Colonic mucosa (tissue), 4 donors: ENCODE results near the gene DND1. TPM values are rescaled to one million over a fixed set of nuclear protein-coding genes. Genes with fewer than 3 reads are reported as not detected.
"Not testable (repeated sequence)": the region's sequence is repeated elsewhere in the genome, so short reads cannot be mapped to it uniquely, and the experiment has no call there.

Experiments
- DNase-seq: peaks from one replicate; pipeline ENCODE4 v3.0.0-alpha.2; 2020
- H3K27ac ChIP-seq: fragments of 200-600 bp; one replicate; pipeline ENCODE4 v1.8.0; 2021
- H3K27me3 ChIP-seq: fragments of 200-600 bp; one replicate; pipeline ENCODE4 v1.8.0; 2021
- H3K36me3 ChIP-seq: fragments of 200-600 bp; one replicate; pipeline ENCODE4 v1.8.0; 2021
- H3K4me1 ChIP-seq: fragments of 200-600 bp; one replicate; pipeline ENCODE4 v1.8.0; 2021; ENCODE audit warnings: mild to moderate bottlenecking
- H3K4me3 ChIP-seq: fragments of 200-600 bp; one replicate; pipeline ENCODE4 v1.8.0; 2021
- H3K9ac ChIP-seq, 2 donors: one replicate each; pipeline ENCODE4 v1.7.0; 2013; ENCODE audit warnings: control low read depth in 2 of 2, low read depth in 2 of 2, low read length in 2 of 2
- H3K9me3 ChIP-seq: fragments of 200-600 bp; one replicate; pipeline ENCODE4 v1.8.0; 2021
- CTCF ChIP-seq: fragments of 200-600 bp; IDR thresholded peaks from one replicate; pipeline ENCODE4 v1.8.0; 2022; ENCODE audit warnings: antibody characterized with exemption, mild to moderate bottlenecking
- intact Hi-C: fragments of 100-400 bp; cut with DNase I; formaldehyde crosslinking; loops from one replicate; pipeline ENCODE4 v1.14.1; 2022
- total RNA-seq, 2 donors: library from RNA; stranded (reverse); fragmentation: NEBNext Ultra II Directional in 1 of 2; extraction: Animal tissue kit (Norgen Biotek cat#: 25700) in 1 of 2; gene quantifications; one replicate each; pipeline ENCODE4 v1.2.1, GENCODE V29; 2021
- donor health status: healthy.
- donor health status: DM: no; HTN: no; CAD: no.
- donor health status: DM: no; HTN: no; CAD: no.

The DND1 gene
- under 1 TPM; 0.16 to 0.89 TPM for total RNA-seq

- Histone ChIP-seq H3K36me3 (peaks cover 11% of the 10 kb centered on the region), H3K27ac (no peak within 1 kb of the TSS), H3K4me1 (no peaks in the 10 kb centered on the region), H3K9me3 (no peaks in the 10 kb centered on the region), H3K9ac (no peak within 1 kb of the TSS), H3K27me3 (no peaks in the 10 kb centered on the region), H3K4me3 (no peak within 1 kb of the TSS)
- no peak for DNase-seq
- TF ChIP-seq CTCF, result no peak
- intact Hi-C loops, result no loop called here
Measured at GRCh38 chr5:140673187-140673976, at the start of gene DND1. DND1 (minus strand) TSS chr5:140673576; CDS start chr5:140673542, 34 bp downstream.

DNA sequence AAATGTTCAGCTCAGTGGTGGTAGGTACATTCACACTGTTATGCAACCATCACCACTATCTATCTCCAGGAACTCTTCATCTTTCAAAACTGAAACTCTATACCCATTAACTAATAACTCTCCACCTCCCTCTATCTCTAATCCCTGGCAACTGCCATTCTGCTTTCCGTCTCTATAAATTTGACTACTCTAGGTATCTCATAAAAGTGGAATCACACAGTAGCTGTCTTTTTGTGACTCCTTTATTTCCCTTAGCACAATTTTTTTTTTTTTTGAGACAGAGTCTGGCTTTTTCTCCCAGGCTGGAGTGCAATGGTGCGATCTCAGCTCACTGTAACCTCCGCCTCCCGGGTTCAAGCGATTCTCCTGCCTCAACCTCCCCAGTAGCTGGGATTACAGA is 48.0 kb upstream of the DND1 start:
- H3K36me3 ChIP-seq, H3K9ac ChIP-seq, H3K9me3 ChIP-seq, H3K4me3 ChIP-seq, H3K4me1 ChIP-seq, H3K27ac ChIP-seq, DNase-seq, intact Hi-C loops, H3K27me3 ChIP-seq: not testable (repeated sequence)

GRCh38 chr5:140720738-140721137 is 47.4 kb upstream of the DND1 start:
- H3K27me3 ChIP-seq, H3K36me3 ChIP-seq, H3K4me1 ChIP-seq, H3K9ac ChIP-seq, H3K9me3 ChIP-seq, intact Hi-C loops, H3K4me3 ChIP-seq, DNase-seq, H3K27ac ChIP-seq: not testable (repeated sequence)

GRCh38 chr5:140718266-140718592 is 44.9 kb upstream of the DND1 start:
- Histone ChIP-seq H3K27me3 (no peaks in the 10 kb centered on the region), H3K9ac (peak overlapping the region in 1 of 2 donors; percentile 46), H3K9me3 (no peaks in the 10 kb centered on the region), H3K4me1 (no peaks in the 10 kb centered on the region), H3K36me3 (no peaks in the 10 kb centered on the region), H3K4me3 (peak overlapping the region; percentile 27), H3K27ac (peak overlapping the region; percentile 87)
- no peak for DNase-seq
- intact Hi-C loops, result loop anchor here (10.0 kb wide), 1 partner anchor 353 kb away; the partner anchor contains the start of gene SLC4A9
- no peak for TF ChIP-seq CTCF

- H3K9ac ChIP-seq, DNase-seq, H3K27ac ChIP-seq, H3K36me3 ChIP-seq, H3K4me1 ChIP-seq, H3K9me3 ChIP-seq, H3K4me3 ChIP-seq, H3K27me3 ChIP-seq: not testable (repeated sequence)
- intact Hi-C loops, result loop anchor here (10.0 kb wide), 1 partner anchor 351 kb away; the partner anchor contains the start of gene SLC4A9
Measured at GRCh38 chr5:140716238-140716637, 42.9 kb upstream of the DND1 start.

DNA sequence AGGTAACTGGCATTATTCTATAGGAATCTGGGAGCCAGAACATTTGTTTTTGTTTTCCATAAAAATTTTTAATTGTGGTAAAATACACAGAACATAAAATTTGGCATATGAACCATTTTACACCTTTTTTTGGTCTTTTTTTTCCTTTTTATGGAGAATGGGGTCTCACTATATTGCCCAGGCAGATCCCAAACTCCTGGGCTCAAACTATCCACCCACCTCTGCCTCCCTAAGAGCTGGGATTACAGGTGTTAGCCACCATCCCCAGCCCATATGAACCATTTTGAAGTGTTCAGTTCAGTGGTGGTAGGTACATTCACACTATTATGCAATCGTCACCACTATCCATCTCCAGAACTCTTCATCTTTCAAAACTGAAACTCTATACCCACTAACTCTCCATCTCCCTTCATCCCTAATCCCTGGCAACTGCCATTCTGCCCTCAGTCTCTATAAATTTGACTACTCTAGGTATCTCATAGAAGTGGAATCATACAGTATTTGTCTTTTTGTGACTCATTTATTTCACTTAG is 40.3 kb upstream of the DND1 start:
- Histone ChIP-seq H3K4me3 (no peak overlapping the region), H3K9ac (no peak overlapping the region), H3K9me3 (no peaks in the 10 kb centered on the region), H3K36me3 (no peaks in the 10 kb centered on the region), H3K4me1 (no peaks in the 10 kb centered on the region), H3K27ac (no peak overlapping the region), H3K27me3 (no peaks in the 10 kb centered on the region)
- intact Hi-C loops, result loop anchor here (10.0 kb wide), 1 partner anchor 349 kb away; the partner anchor contains the start of gene SLC4A9
- no peak for DNase-seq
- no peak for TF ChIP-seq CTCF

GRCh38 chr5:140711794-140712193 is 38.4 kb upstream of the DND1 start:
- Histone ChIP-seq H3K27ac (peak overlapping the region; percentile 95), H3K36me3 (no peaks in the 10 kb centered on the region), H3K4me1 (no peaks in the 10 kb centered on the region), H3K9me3 (no peaks in the 10 kb centered on the region), H3K27me3 (no peaks in the 10 kb centered on the region), H3K4me3 (peak overlapping the region; percentile 45), H3K9ac (no peak overlapping the region)
- no peak for TF ChIP-seq CTCF
- no peak for DNase-seq
- intact Hi-C loops, result loop anchor here (10.0 kb wide), 1 partner anchor 347 kb away; the partner anchor contains the start of gene SLC4A9
